Hepatocyte (in vitro differentiated cells): ENCODE results near the gene KIN. TPM values are rescaled to one million over a fixed set of nuclear protein-coding genes. Genes with fewer than 3 reads are reported as not detected.

Experiments used
- DNase-seq: peaks from one replicate; pipeline ENCODE4 v3.0.0-alpha.2; 2016; ENCODE audit warnings: low spot score
- H2AFZ ChIP-seq: fragments of 200-600 bp; sonication (generic); 2 replicates; pipeline ENCODE4 v1.6.0; 2016; ENCODE audit warnings: antibody characterized with exemption, mild to moderate bottlenecking
- H3K27ac ChIP-seq: fragments of 200-600 bp; sonication (generic); 2 replicates; pipeline ENCODE4 v1.5.1; 2016; ENCODE audit warnings: mild to moderate bottlenecking
- H3K27me3 ChIP-seq: fragments of 200-600 bp; sonication (generic); 2 replicates; pipeline ENCODE4 v1.6.1; 2016
- H3K36me3 ChIP-seq: fragments of 200-600 bp; sonication (generic); replicated peaks from 2 replicates; pipeline ENCODE4 v1.5.1; 2016; ENCODE audit warnings: low read depth; ENCODE audit not compliant: insufficient read depth
- H3K4me1 ChIP-seq: fragments of 200-600 bp; sonication (generic); 2 replicates; pipeline ENCODE4 v1.5.1; 2016; ENCODE audit warnings: mild to moderate bottlenecking, moderate library complexity; ENCODE audit not compliant: insufficient read depth
- H3K4me2 ChIP-seq: fragments of 200-600 bp; sonication (generic); 2 replicates; pipeline ENCODE4 v1.6.0; 2016
- H3K4me3 ChIP-seq: fragments of 200-600 bp; sonication (generic); 2 replicates; pipeline ENCODE4 v1.5.1; 2016; ENCODE audit warnings: mild to moderate bottlenecking
- H3K79me2 ChIP-seq: fragments of 200-600 bp; sonication (generic); 2 replicates; pipeline ENCODE4 v1.6.0; 2017; ENCODE audit warnings: mild to moderate bottlenecking
- H3K9me2 ChIP-seq: fragments of 200-600 bp; sonication (generic); replicated peaks from 2 replicates; pipeline ENCODE4 v1.6.0; 2017; ENCODE audit warnings: mild to moderate bottlenecking; ENCODE audit not compliant: insufficient read depth
- H3K9me3 ChIP-seq: fragments of 200-600 bp; sonication (generic); 2 replicates; pipeline ENCODE4 v1.5.1; 2016; ENCODE audit warnings: low read depth, mild to moderate bottlenecking
- H4K20me1 ChIP-seq: fragments of 200-600 bp; sonication (generic); 2 replicates; pipeline ENCODE4 v1.6.0; 2016; ENCODE audit warnings: mild to moderate bottlenecking; ENCODE audit not compliant: insufficient read depth, poor library complexity, severe bottlenecking
- CTCF ChIP-seq: fragments of 200-600 bp; sonication (generic); IDR thresholded peaks from 2 replicates; pipeline ENCODE4 v1.5.1; 2016; ENCODE audit warnings: antibody characterized with exemption, mild to moderate bottlenecking; ENCODE audit not compliant: poor library complexity
- EZH2 ChIP-seq: fragments of 200-600 bp; sonication (generic); IDR thresholded peaks from 2 replicates; pipeline ENCODE4 v1.6.1; 2016; ENCODE audit warnings: antibody characterized with exemption, mild to moderate bottlenecking, borderline replicate concordance
- EZH2phosphoT487 ChIP-seq: fragments of 200-600 bp; sonication (generic); IDR thresholded peaks from one replicate; pipeline ENCODE4 v1.6.1; 2018; ENCODE audit warnings: antibody characterized with exemption, mild to moderate bottlenecking, low read depth, moderate library complexity; ENCODE audit not compliant: unreplicated experiment, severe bottlenecking
- WGBS: methylation state at CpG from one replicate; pipeline ENCODE4 v1.1.6; 2016; ENCODE audit warnings: low lambda C conversion rate; ENCODE audit errors: missing lambda C conversion rate; 5-methylcytosine and 5-hydroxymethylcytosine counted together
- polyA plus RNA-seq: library from polyadenylated mRNA; unstranded; fragments of >200 nt; fragmentation: Nextera tagmentation; extraction: Ambion mirVana; gene quantifications from 2 replicates; pipeline ENCODE4 v1.2.1, GENCODE V29; 2016
- total RNA-seq: library from RNA; depleted of rRNA; stranded (reverse); fragments of >200 nt; gene quantifications from 2 replicates; pipeline ENCODE4 v1.2.3, GENCODE V29; 2014

The KIN gene
- total and polyA plus RNA-seq, 2 experiments from 2014 or later: 10.6 to 11.4 TPM

GRCh38 chr10:7794251-7795026 is 6.6 kb upstream of the KIN start:
- Histone ChIP-seq H3K27ac (no peak overlapping the region), H2AFZ (no peak overlapping the region), H3K36me3 (no peaks in the 10 kb centered on the region), H3K4me1 (peaks cover 13% of the 10 kb centered on the region), H3K9me2 (no peaks in the 10 kb centered on the region), H3K9me3 (no peaks in the 10 kb centered on the region), H4K20me1 (peaks cover 64% of the 10 kb centered on the region), H3K4me3 (no peak overlapping the region), H3K79me2 (peaks cover 91% of the 10 kb centered on the region), H3K4me2 (no peak overlapping the region), H3K27me3 (no peaks in the 10 kb centered on the region)
- TF ChIP-seq CTCF: no peak
- TF ChIP-seq EZH2: no peak
- TF ChIP-seq EZH2phosphoT487: no peak
- no peak for DNase-seq
- WGBS: 87% methylated on average over 4 of the region's 4 CpGs

- H3K9me2 ChIP-seq: no peaks in the 10 kb centered on the region
- TF ChIP-seq EZH2: no peak
- no peaks in the 10 kb centered on the region for H3K27me3 ChIP-seq
- peaks cover 16% of the 10 kb centered on the region for H3K4me1 ChIP-seq
- H3K36me3 ChIP-seq: no peaks in the 10 kb centered on the region
- H3K4me3 ChIP-seq: no peak overlapping the region
- peaks cover 93% of the 10 kb centered on the region for H3K79me2 ChIP-seq
- no peak overlapping the region for H2AFZ ChIP-seq
- H3K27ac ChIP-seq: no peak overlapping the region
- no peak for DNase-seq
- no peaks in the 10 kb centered on the region for H3K9me3 ChIP-seq
- H4K20me1 ChIP-seq: peaks cover 68% of the 10 kb centered on the region
- 92% methylated on average over 1 of the region's 1 CpG for WGBS
- H3K4me2 ChIP-seq: no peak overlapping the region
Measured at GRCh38 chr10:7792541-7792940, 4.7 kb upstream of the KIN start.

GRCh38 chr10:7789390-7789789 is 1.6 kb upstream of the KIN start:
- WGBS: 45% methylated on average over 3 of the region's 3 CpGs

More at GRCh38 chr10:7789390-7789789, 1.6 kb upstream of the KIN start:
- no peaks in the 10 kb centered on the region for H3K36me3 ChIP-seq
- TF ChIP-seq EZH2: no peak
- no peak for TF ChIP-seq EZH2phosphoT487
- TF ChIP-seq CTCF: no peak
- H3K4me2 ChIP-seq: peak overlapping the region; percentile 92
- H3K4me3 ChIP-seq: peak overlapping the region; percentile 91
- H3K27ac ChIP-seq: peak overlapping the region; percentile 76
- H3K9me2 ChIP-seq: no peaks in the 10 kb centered on the region
- no peak overlapping the region for H2AFZ ChIP-seq
- H3K9me3 ChIP-seq: no peaks in the 10 kb centered on the region
- no peaks in the 10 kb centered on the region for H3K27me3 ChIP-seq
- peaks cover 97% of the 10 kb centered on the region for H3K79me2 ChIP-seq
- DNase-seq: no peak
- peaks cover 52% of the 10 kb centered on the region for H4K20me1 ChIP-seq
- H3K4me1 ChIP-seq: peaks cover 23% of the 10 kb centered on the region
